Stimulated activated CD4-positive, alpha-beta T cell treated with anti-CD3 and anti-CD28 coated beads, Interleukin-15, amount 100 ng/mL, for 1 hour (primary cell): ENCODE data around the gene MARK3.
"Not testable (repeated sequence)": the region's sequence is repeated elsewhere in the genome, so short reads cannot be mapped to it uniquely, and the experiment has no call there.

Experiments
- DNase-seq, 2 donors: peaks; one replicate each; pipeline ENCODE4 v3.0.0-alpha.2; 2020; ENCODE audit warnings: low read depth in 1 of 2, low spot score in 1 of 2

Gene MARK3

GRCh38 chr14:103385152-103385928 is at the start of gene MARK3:
MARK3 (plus strand) TSS chr14:103385415; CDS start chr14:103386030, 615 bp downstream.
- peak; percentile 89 to 93 for DNase-seq

GRCh38 chr14:103336191-103336590 is 49.0 kb upstream of the MARK3 start:
- DNase-seq = no peak

DNA sequence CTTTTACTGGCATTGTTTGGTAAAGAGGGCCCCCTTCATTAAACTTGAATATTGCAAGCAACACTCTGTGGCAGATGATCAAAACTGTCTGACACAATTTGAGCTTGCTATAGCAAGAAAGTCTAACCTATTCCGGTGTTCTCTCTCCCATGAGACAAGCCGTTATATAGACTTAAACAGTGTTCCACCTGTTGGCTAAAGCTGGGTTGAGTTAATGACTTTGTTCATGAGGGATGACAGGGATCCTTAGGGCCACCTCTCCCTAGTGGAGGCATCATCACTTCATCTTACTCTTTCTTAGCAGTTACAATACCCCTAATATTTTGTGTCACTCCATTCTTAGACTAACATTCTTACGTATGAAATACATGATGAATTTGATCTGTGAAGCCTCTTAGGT is 47.4 kb upstream of the MARK3 start:
- DNase-seq = no peak

GRCh38 chr14:103339561-103339960 is 45.7 kb upstream of the MARK3 start:
- DNase-seq = no peak

GRCh38 chr14:103340480-103341212 is 44.6 kb upstream of the MARK3 start:
- no peak for DNase-seq

- DNase-seq = no peak
Observed at GRCh38 chr14:103341250-103342129, 43.7 kb upstream of the MARK3 start.

- DNase-seq = no peak
Observed at GRCh38 chr14:103343164-103343879, 41.9 kb upstream of the MARK3 start.

DNA sequence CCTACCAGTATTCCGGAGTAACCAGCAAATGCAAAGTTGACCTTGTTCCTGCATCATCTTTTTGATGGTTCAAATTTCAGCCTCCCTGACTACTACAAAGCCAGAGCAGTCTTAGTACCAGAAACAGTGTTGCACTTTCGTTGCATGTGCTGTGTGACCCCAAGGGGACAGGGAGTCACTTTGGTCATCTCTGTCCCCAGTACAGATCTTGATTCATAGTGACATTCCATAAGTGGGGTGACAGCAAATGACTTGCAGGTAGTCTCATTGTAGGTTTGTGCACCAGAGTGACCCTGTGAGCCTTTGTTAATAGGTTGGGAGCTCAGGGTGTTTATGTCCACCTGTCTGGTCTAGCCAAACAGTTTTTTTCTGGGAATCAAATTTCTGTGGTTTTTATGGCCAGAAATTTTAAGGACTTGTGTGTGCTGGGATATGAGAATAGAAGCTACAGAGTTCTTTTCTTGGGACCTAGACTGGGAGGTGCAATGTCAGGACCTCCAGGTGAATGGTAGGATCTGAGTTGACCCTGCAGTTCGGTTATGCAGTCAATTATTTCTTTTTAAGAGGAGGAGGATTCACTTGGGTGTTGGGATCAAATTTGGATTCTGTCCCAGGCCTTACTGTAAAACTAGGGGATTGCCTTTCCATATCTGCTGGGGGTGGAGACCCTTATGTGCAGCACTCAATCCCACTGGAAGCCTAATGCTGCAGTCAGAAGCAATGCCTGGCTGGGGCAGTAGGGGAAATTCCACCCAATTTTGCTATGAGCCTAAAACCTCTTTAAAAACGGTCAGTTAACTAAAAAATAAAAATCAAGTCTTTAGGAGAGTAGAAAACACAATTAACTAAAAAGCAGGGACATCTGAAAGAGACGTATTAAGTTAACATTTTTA is 41.1 kb upstream of the MARK3 start:
- no peak for DNase-seq

GRCh38 chr14:103346286-103346685 is 38.9 kb upstream of the MARK3 start:
- DNase-seq = no peak

- no peak for DNase-seq
Observed at GRCh38 chr14:103347091-103347815, 38.0 kb upstream of the MARK3 start.

GRCh38 chr14:103348154-103348553 is 37.1 kb upstream of the MARK3 start:
- no peak for DNase-seq

- DNase-seq = no peak
Observed at GRCh38 chr14:103349982-103350381, 35.2 kb upstream of the MARK3 start.

- DNase-seq = no peak
Observed at GRCh38 chr14:103353362-103353761, 31.9 kb upstream of the MARK3 start.

GRCh38 chr14:103354141-103354540 is 31.1 kb upstream of the MARK3 start:
- no peak for DNase-seq

- DNase-seq = no peak
Observed at GRCh38 chr14:103356024-103356682, 29.1 kb upstream of the MARK3 start.

GRCh38 chr14:103357552-103357951 is 27.7 kb upstream of the MARK3 start:
- DNase-seq = not testable (repeated sequence)

GRCh38 chr14:103360548-103360947 is 24.7 kb upstream of the MARK3 start:
- DNase-seq = no peak

GRCh38 chr14:103361867-103362266 is 23.3 kb upstream of the MARK3 start:
- no peak for DNase-seq

- no peak for DNase-seq
Observed at GRCh38 chr14:103362780-103363179, 22.4 kb upstream of the MARK3 start.
